ELF-1 (cell line): ENCODE data around the gene FNBP1L.
A peak's percentile ranks its signal among the peaks of the same experiment; 100 is the strongest.
"Not testable (repeated sequence)": the region's sequence is repeated elsewhere in the genome, so short reads cannot be mapped to it uniquely, and the experiment has no call there.

ENCODE experiments used
- DNase-seq: peaks from one replicate; pipeline ENCODE4 v3.0.0-alpha.2; 2016; ENCODE audit warnings: low read depth, low spot score

Gene FNBP1L

GRCh38 chr1:93573940-93574469 lies 126.1 kb downstream of the FNBP1L start:
- no peak for DNase-seq

GRCh38 chr1:93574511-93574910 lies 126.6 kb downstream of the FNBP1L start:
- no peak for DNase-seq

GRCh38 chr1:93574991-93575390 lies 127.1 kb downstream of the FNBP1L start:
- DNase-seq: no peak

GRCh38 chr1:93575621-93576284 lies 127.8 kb downstream of the FNBP1L start:
- DNase-seq: peak; percentile 96

- peak; percentile 40 for DNase-seq
These were observed 128.4 kb downstream of the FNBP1L start for GRCh38 chr1:93576346-93576745.

- no peak for DNase-seq
These were observed 128.8 kb downstream of the FNBP1L start for GRCh38 chr1:93576746-93577145.

GRCh38 chr1:93577536-93578432 lies 129.9 kb downstream of the FNBP1L start:
- DNase-seq: no peak

- DNase-seq: no peak
These were observed 130.5 kb downstream of the FNBP1L start for GRCh38 chr1:93578433-93578830.

GRCh38 chr1:93578911-93579825 lies 131.2 kb downstream of the FNBP1L start:
- no peak for DNase-seq

- DNase-seq: peak; percentile 94
These were observed 132.0 kb downstream of the FNBP1L start for GRCh38 chr1:93579891-93580290.

GRCh38 chr1:93581917-93582850 lies 134.3 kb downstream of the FNBP1L start:
- DNase-seq: no peak

- DNase-seq: no peak
These were observed 136.5 kb downstream of the FNBP1L start for GRCh38 chr1:93584261-93585003.

- DNase-seq: no peak
These were observed 137.4 kb downstream of the FNBP1L start for GRCh38 chr1:93585059-93585966.

- DNase-seq: no peak
These were observed 139.4 kb downstream of the FNBP1L start for GRCh38 chr1:93587354-93587753.

- no peak for DNase-seq
These were observed 140.3 kb downstream of the FNBP1L start for GRCh38 chr1:93588206-93588605.

- no peak for DNase-seq
These were observed 141.0 kb downstream of the FNBP1L start for GRCh38 chr1:93588955-93589354.

GRCh38 chr1:93591291-93591675 lies 143.4 kb downstream of the FNBP1L start:
- not testable (repeated sequence) for DNase-seq

GRCh38 chr1:93591676-93592550 lies 144.0 kb downstream of the FNBP1L start:
- peak; percentile 37 for DNase-seq
